H1 (cell line): ENCODE results near the gene NDUFS4. TPM values are rescaled to one million over a fixed set of nuclear protein-coding genes. Genes with fewer than 3 reads are reported as not detected.

ENCODE experiments used
- CTCF ChIA-PET: fragments of 300-600 bp; sonication (Branson Sonifier 250); formaldehyde crosslinking; loops from one replicate; lab custom pipeline; 2021; ENCODE audit not compliant: partially characterized antibody; lab: Charles Lee
- POLR2A ChIA-PET: fragments of 300-600 bp; sonication (Branson Sonifier 250); formaldehyde crosslinking; loops from one replicate; lab custom pipeline; 2021; ENCODE audit warnings: inconsistent platforms; ENCODE audit not compliant: partially characterized antibody; lab: Charles Lee
- DNase-seq, 2 experiments: peaks; one replicate each; pipeline versions ENCODE4 v3.0.0 to v3.0.0-alpha.2; 2010 to 2022; ENCODE audit warnings: low spot score in 2 of 2, low read depth in 1 of 2, mixed read lengths in 1 of 2
- FAIRE-seq: peaks from 2 replicates; lab custom pipeline; 2011; peaks lifted over from hg19 to GRCh38; lab: Jason Lieb, UNC
- H2AFZ ChIP-seq: 2 replicates; pipeline ENCODE4 v1.8.1; 2012; ENCODE audit warnings: low read length, inconsistent platforms
- H2AK5ac ChIP-seq: 2 replicates; pipeline ENCODE4 v1.6.1; 2013; ENCODE audit warnings: low read depth, low read length
- H2BK120ac ChIP-seq: replicated peaks from 2 replicates; pipeline ENCODE3; 2013; ENCODE audit warnings: low read depth, low read length, inconsistent platforms
- H2BK12ac ChIP-seq: 2 replicates; pipeline ENCODE4 v1.6.1; 2013; ENCODE audit warnings: low read depth, low read length
- H2BK15ac ChIP-seq: 2 replicates; pipeline ENCODE4 v1.6.1; 2013; ENCODE audit warnings: low read length
- H2BK20ac ChIP-seq: 2 replicates; pipeline ENCODE4 v1.6.1; 2013; ENCODE audit warnings: low read length
- H2BK5ac ChIP-seq: 2 replicates; pipeline ENCODE4 v1.6.1; 2013; ENCODE audit warnings: low read depth, low read length
- H3K14ac ChIP-seq: 2 replicates; pipeline ENCODE4 v1.6.1; 2013; ENCODE audit warnings: inconsistent platforms; ENCODE audit not compliant: insufficient read length
- H3K18ac ChIP-seq: 2 replicates; pipeline ENCODE4 v1.6.1; 2013; ENCODE audit warnings: low read length; ENCODE audit errors: extremely low read depth
- H3K23ac ChIP-seq: 2 replicates; pipeline ENCODE4 v1.6.1; 2013; ENCODE audit warnings: inconsistent platforms; ENCODE audit not compliant: insufficient read length
- H3K23me2 ChIP-seq: 2 replicates; pipeline ENCODE4 v1.6.1; 2013; ENCODE audit warnings: low read depth, low read length
- H3K27ac ChIP-seq: 2 replicates; pipeline ENCODE4 v1.6.1; 2011; ENCODE audit warnings: low read depth, low read length, inconsistent platforms
- H3K27me3 ChIP-seq, 4 experiments: replicated peaks in 1 of 4; 1 replicate in 1 of 4; 2 replicates in 3 of 4; pipeline versions ENCODE4 v1.6.1 to v1.8.1; 2011 to 2013; ENCODE audit warnings: low read length in 3 of 4, mild to moderate bottlenecking in 3 of 4, inconsistent platforms in 2 of 4, mixed read lengths in 2 of 4, moderate library complexity in 1 of 4; ENCODE audit not compliant: control insufficient read depth in 3 of 4, insufficient read depth in 3 of 4; ENCODE audit errors: extremely low read depth in 1 of 4
- H3K36me3 ChIP-seq, 4 experiments: 2 replicates each; pipeline versions ENCODE4 v1.6.1 to v1.8.1; 2011 to 2013; ENCODE audit warnings: mild to moderate bottlenecking in 4 of 4, low read length in 3 of 4, moderate library complexity in 2 of 4, control low read depth in 1 of 4, inconsistent platforms in 1 of 4; ENCODE audit not compliant: insufficient read depth in 4 of 4, control insufficient read depth in 2 of 4
- H3K4ac ChIP-seq: replicated peaks from 2 replicates; pipeline ENCODE3; 2013; ENCODE audit warnings: low read length, low read depth, mixed read lengths, inconsistent platforms; ENCODE audit not compliant: insufficient read length
- H3K4me1 ChIP-seq, 4 experiments: replicated peaks in 1 of 4; 1 replicate in 1 of 4; 2 replicates in 3 of 4; pipeline versions ENCODE4 v1.6.1 to v1.8.1; 2011 to 2013; ENCODE audit warnings: low read length in 3 of 4, inconsistent platforms in 2 of 4, mixed read lengths in 1 of 4; ENCODE audit not compliant: insufficient read depth in 4 of 4, control insufficient read depth in 3 of 4
- H3K4me2 ChIP-seq, 2 experiments: 2 replicates each; pipeline versions ENCODE4 v1.6.1 to v1.8.1; 2011 to 2013; ENCODE audit warnings: low read depth in 2 of 2, low read length in 2 of 2, control low read depth in 1 of 2, inconsistent platforms in 1 of 2, mild to moderate bottlenecking in 1 of 2; ENCODE audit not compliant: insufficient read depth in 1 of 2
- H3K4me3 ChIP-seq, 4 experiments: fragments of 200-600, 300-600 bp in 1 of 4; sonication (generic), shearing (Covaris generic), sonication (Bioruptor Twin) in 1 of 4; 2 replicates each; pipeline versions ENCODE4 v1.5.1 to v1.8.1; 2011 to 2016; ENCODE audit warnings: low read length in 4 of 4, low read depth in 3 of 4, control low read depth in 2 of 4, inconsistent platforms in 2 of 4, mild to moderate bottlenecking in 2 of 4, mixed read lengths in 1 of 4, moderate library complexity in 1 of 4; ENCODE audit not compliant: insufficient read depth in 2 of 4; ENCODE audit errors: extremely low read depth in 1 of 4
- H3K56ac ChIP-seq: replicated peaks from 2 replicates; pipeline ENCODE3; 2013; ENCODE audit warnings: low read depth, mild to moderate bottlenecking, mixed read lengths, low read length, inconsistent platforms; ENCODE audit not compliant: insufficient read length
- H3K79me1 ChIP-seq: 2 replicates; pipeline ENCODE4 v1.6.1; 2013; ENCODE audit warnings: low read depth, low read length, control low read depth
- H3K79me2 ChIP-seq, 2 experiments: 2 replicates each; pipeline versions ENCODE4 v1.6.1 to v1.8.1; 2012 to 2013; ENCODE audit warnings: low read length in 2 of 2, mild to moderate bottlenecking in 2 of 2, inconsistent platforms in 1 of 2; ENCODE audit not compliant: insufficient read depth in 2 of 2, control insufficient read depth in 1 of 2
- H3K9ac ChIP-seq, 4 experiments: replicated peaks in 1 of 4; 1 replicate in 1 of 4; 2 replicates in 3 of 4; pipeline versions ENCODE4 v1.6.1 to v1.8.1; 2011 to 2013; ENCODE audit warnings: low read depth in 3 of 4, low read length in 3 of 4, control low read depth in 2 of 4, mild to moderate bottlenecking in 2 of 4, moderate library complexity in 2 of 4, inconsistent platforms in 1 of 4; ENCODE audit errors: extremely low read depth in 1 of 4
- H3K9me3 ChIP-seq, 2 experiments: 2 replicates each; pipeline versions ENCODE4 v1.6.1 to v1.8.1; 2012 to 2013; ENCODE audit warnings: mild to moderate bottlenecking in 2 of 2, moderate library complexity in 2 of 2, control low read depth in 1 of 2, inconsistent platforms in 1 of 2, low read depth in 1 of 2, low read length in 1 of 2, mixed read lengths in 1 of 2; ENCODE audit not compliant: insufficient read depth in 2 of 2
- H4K20me1 ChIP-seq, 2 experiments: replicated peaks in 1 of 2; 2 replicates each; pipeline versions ENCODE3 to v1.8.1; 2011 to 2013; ENCODE audit warnings: inconsistent platforms in 2 of 2, low read length in 2 of 2, mild to moderate bottlenecking in 1 of 2; ENCODE audit not compliant: insufficient read depth in 2 of 2, control insufficient read depth in 1 of 2
- H4K5ac ChIP-seq: 2 replicates; pipeline ENCODE4 v1.6.1; 2013; ENCODE audit warnings: low read length, low read depth, mixed read lengths, inconsistent platforms; ENCODE audit not compliant: insufficient read length
- H4K8ac ChIP-seq: 2 replicates; pipeline ENCODE4 v1.8.0; 2013; ENCODE audit warnings: mild to moderate bottlenecking, moderate library complexity, low read length, inconsistent platforms; ENCODE audit not compliant: insufficient read depth; ENCODE audit errors: extremely low read depth
- H4K91ac ChIP-seq: replicated peaks from 2 replicates; pipeline ENCODE3; 2013; ENCODE audit warnings: low read length, mixed read lengths, inconsistent platforms; ENCODE audit not compliant: insufficient read length
- EGR1 ChIP-seq: IDR thresholded peaks from 2 replicates; pipeline ENCODE4 v1.6.1; 2011; ENCODE audit warnings: low read depth, low read length, borderline replicate concordance
- FOSL1 ChIP-seq: IDR thresholded peaks from 2 replicates; pipeline ENCODE4 v1.6.1; 2011; ENCODE audit warnings: mild to moderate bottlenecking, low read depth, low read length, moderate library complexity; ENCODE audit not compliant: insufficient read depth
- HDAC2 ChIP-seq, 2 experiments: fragments of 300-600 bp in 1 of 2; sonication (generic) in 1 of 2; IDR thresholded peaks; 2 replicates each; pipeline ENCODE4 v1.6.1; 2011 to 2012; ENCODE audit warnings: low read depth in 2 of 2, low read length in 2 of 2, mild to moderate bottlenecking in 2 of 2, moderate library complexity in 2 of 2, borderline replicate concordance in 1 of 2, inconsistent platforms in 1 of 2
- HDAC6 ChIP-seq: IDR thresholded peaks from one replicate; pipeline ENCODE4 v1.7.1; 2012; ENCODE audit warnings: low read depth, mild to moderate bottlenecking, inconsistent platforms, low read length, moderate library complexity
- NANOG ChIP-seq: IDR thresholded peaks from 2 replicates; pipeline ENCODE4 v1.6.1; 2011; ENCODE audit warnings: low read length, low read depth, mild to moderate bottlenecking, inconsistent platforms; ENCODE audit not compliant: insufficient read depth, poor library complexity, severe bottlenecking
- RAD21 ChIP-seq, 2 experiments: IDR thresholded peaks in 1 of 2; conservative IDR thresholded peaks in 1 of 2; 2 replicates each; pipeline ENCODE4 v1.6.1; 2011; ENCODE audit warnings: low read depth in 2 of 2, low read length in 2 of 2, improper control_type of control experiment in 1 of 2, inconsistent platforms in 1 of 2, mild to moderate bottlenecking in 1 of 2, moderate library complexity in 1 of 2
- SIRT6 ChIP-seq: IDR thresholded peaks from one replicate; pipeline ENCODE4 v1.7.1; 2012; ENCODE audit warnings: low read length, inconsistent platforms
- SP4 ChIP-seq: IDR thresholded peaks from 2 replicates; pipeline ENCODE4 v1.6.1; 2012; ENCODE audit warnings: low read length, inconsistent platforms
- WGBS, 2 experiments: shearing (Covaris generic) in 1 of 2; methylation state at CpG; one replicate each; pipeline versions ENCODE4 v1.1.6 to v1.1.7; 2013 to 2015; ENCODE audit warnings: low lambda C conversion rate in 2 of 2, mixed read lengths in 2 of 2, inconsistent platforms in 1 of 2, low coverage in 1 of 2, missing lambda C conversion rate in 1 of 2; ENCODE audit not compliant: insufficient replicate concordance in 2 of 2, insufficient coverage in 1 of 2, insufficient read length in 1 of 2; ENCODE audit errors: extremely low coverage in 1 of 2, missing lambda C conversion rate in 1 of 2; 5-methylcytosine and 5-hydroxymethylcytosine counted together
- polyA plus RNA-seq, 7 experiments: library from polyadenylated mRNA; depleted of rRNA in 3 of 7; stranded (reverse) in 5 of 7; unstranded in 2 of 7; fragments of >200 nt in 5 of 7; fragments of 200-250 nt in 2 of 7; gene quantifications; 1 replicate in 5 of 7; 2 replicates in 1 of 7; 4 replicates in 1 of 7; pipeline versions ENCODE4 v1.2.1 to v1.2.3, GENCODE V29; 2011 to 2013; ENCODE audit warnings: missing spikeins in 2 of 7, mixed read lengths in 2 of 7
- total RNA-seq: library from RNA; stranded (reverse); fragmentation: NEBNext Ultra II Directional; extraction: Animal tissue kit (Norgen Biotek cat#: 25700); gene quantifications from 2 replicates; pipeline ENCODE4 v1.2.1, GENCODE V29; 2021
- TF ChIP-seq, protein P1 (sequence below): IDR thresholded peaks from 2 replicates; pipeline ENCODE4 v1.6.1; 2012; ENCODE audit warnings: low read length, inconsistent platforms

The NDUFS4 gene
- total and polyA plus RNA-seq, 2 of the 8 experiments (the other 6 are each of a cell fraction or from before 2014, with no cell fraction given): 74.6 to 75.9 TPM

DNA sequence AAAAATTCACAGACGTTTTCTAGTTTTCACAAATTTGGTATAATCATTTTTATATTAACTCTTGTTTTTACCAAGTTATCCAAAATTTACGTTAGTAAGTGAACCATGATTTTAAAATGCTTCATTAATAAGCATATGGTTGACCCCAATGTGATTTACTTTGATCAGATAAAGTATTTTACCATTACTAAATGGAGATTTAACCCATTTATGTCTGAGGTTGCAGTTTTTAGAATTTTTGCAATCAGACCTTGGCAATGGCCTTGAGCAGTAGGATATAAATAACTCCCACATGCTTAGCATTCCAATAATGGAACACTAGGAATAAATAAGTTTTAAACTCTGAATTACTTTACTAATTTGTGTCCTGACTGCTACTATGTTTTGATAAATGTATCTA lies 84.6 kb downstream of the NDUFS4 start:
- Histone ChIP-seq H3K56ac (no peak overlapping the region), H2BK120ac (no peak overlapping the region), H3K4me3 (no peak overlapping the region), H3K23me2 (no peaks in the 10 kb centered on the region), H2BK20ac (no peak overlapping the region), H3K23ac (no peak overlapping the region), H3K4ac (no peak overlapping the region), H3K14ac (no peak overlapping the region), H2BK12ac (no peak overlapping the region), H3K79me2 (peaks cover 0 to 7% of the 10 kb centered on the region in 2 experiments; a peak in 2 of 4 replicates), H4K5ac (no peak overlapping the region), H3K27ac (no peak overlapping the region), H4K8ac (no peak overlapping the region), H3K4me2 (no peak overlapping the region), H2BK15ac (no peak overlapping the region), H3K4me1 (peaks cover 0 to 6% (median 5%) of the 10 kb centered on the region in 4 experiments; a peak in 5 of 7 replicates), H2AFZ (no peak overlapping the region), H3K9me3 (no peaks in the 10 kb centered on the region), H4K91ac (no peak overlapping the region), H4K20me1 (no peaks in the 10 kb centered on the region), H2BK5ac (no peak overlapping the region), H3K27me3 (no peaks in the 10 kb centered on the region), H2AK5ac (no peak overlapping the region), H3K18ac (no peak overlapping the region), H3K79me1 (no peaks in the 10 kb centered on the region), H3K36me3 (peaks cover 0 to 18% (median 0%) of the 10 kb centered on the region in 4 experiments; a peak in 3 of 8 replicates), H3K9ac (no peak overlapping the region)
- FAIRE-seq (no peak), DNase-seq (no peak)
- POLR2A ChIA-PET: no interaction called here
- WGBS, 2 experiments: 73% methylated on average over 2 of the region's 2 CpGs; no CpG with 5 or more reads in 1 of the 2 experiments
- TF ChIP-seq HDAC2 (IDR thresholded peaks at IDR 0.05; ENCODE audit: borderline replicate concordance in 1 of 2, low read depth in 2 of 2, low read length in 2 of 2) (no peak), SIRT6 (no peak), SP4 (no peak), NANOG (no peak), EGR1 (no peak), FOSL1 (no peak), RAD21 (IDR thresholded peaks at IDR 0.05 in 1 of 2, conservative IDR thresholded peaks at IDR 0.05 in 1 of 2; ENCODE audit: low read depth in 2 of 2, low read length in 2 of 2) (no peak), HDAC6 (no peak)
- TF ChIP-seq, protein P1, sequence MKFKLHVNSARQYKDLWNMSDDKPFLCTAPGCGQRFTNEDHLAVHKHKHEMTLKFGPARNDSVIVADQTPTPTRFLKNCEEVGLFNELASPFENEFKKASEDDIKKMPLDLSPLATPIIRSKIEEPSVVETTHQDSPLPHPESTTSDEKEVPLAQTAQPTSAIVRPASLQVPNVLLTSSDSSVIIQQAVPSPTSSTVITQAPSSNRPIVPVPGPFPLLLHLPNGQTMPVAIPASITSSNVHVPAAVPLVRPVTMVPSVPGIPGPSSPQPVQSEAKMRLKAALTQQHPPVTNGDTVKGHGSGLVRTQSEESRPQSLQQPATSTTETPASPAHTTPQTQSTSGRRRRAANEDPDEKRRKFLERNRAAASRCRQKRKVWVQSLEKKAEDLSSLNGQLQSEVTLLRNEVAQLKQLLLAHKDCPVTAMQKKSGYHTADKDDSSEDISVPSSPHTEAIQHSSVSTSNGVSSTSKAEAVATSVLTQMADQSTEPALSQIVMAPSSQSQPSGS: no peak
- CTCF ChIA-PET: no interaction called here
